IMR-90 (cell line): ENCODE results near the gene RXFP1. TPM values are rescaled to one million over a fixed set of nuclear protein-coding genes. Genes with fewer than 3 reads are reported as not detected.

Source experiments
- ATAC-seq: fragments of 200-7000 bp; cut with Tn5 transposase; 2 replicates; pipeline ENCODE4 v1.9.1; 2020; ENCODE audit warnings: low read depth, mild to moderate bottlenecking, moderate library complexity
- BruUV-seq: library from RNA; stranded (reverse); fragments of 400-500 nt; replicated peaks from 2 replicates; lab custom pipeline; 2021; lab: Mats Ljungman, UMichigan
- CTCF ChIA-PET: fragments of 300-600 bp; formaldehyde crosslinking; extraction: SDS; loops from one replicate; lab custom pipeline; 2021; ENCODE audit warnings: antibody characterized with exemption; lab: Yijun Ruan, JAX
- POLR2A ChIA-PET: fragments of 300-600 bp; sonication (Branson Sonifier 250); formaldehyde crosslinking; loops from one replicate; lab custom pipeline; 2022; ENCODE audit warnings: antibody characterized with exemption; ENCODE audit not compliant: unreplicated experiment; lab: Charles Lee
- DNase-seq: peaks from one replicate; pipeline ENCODE4 v3.0.0; 2013
- H2AFZ ChIP-seq: replicated peaks from 2 replicates; pipeline ENCODE3; 2013; ENCODE audit warnings: low read length, mild to moderate bottlenecking; ENCODE audit not compliant: poor library complexity
- H2AK5ac ChIP-seq: 2 replicates; pipeline ENCODE4 v1.6.1; 2013; ENCODE audit warnings: low read depth, low read length, inconsistent platforms
- H2AK9ac ChIP-seq: replicated peaks from 2 replicates; pipeline ENCODE3; 2013; ENCODE audit warnings: mild to moderate bottlenecking, low read depth, low read length, moderate library complexity; ENCODE audit not compliant: poor library complexity
- H2BK120ac ChIP-seq: 2 replicates; pipeline ENCODE4 v1.6.1; 2013; ENCODE audit warnings: low read depth, low read length, inconsistent platforms
- H2BK15ac ChIP-seq: 3 replicates; pipeline ENCODE4 v1.6.1; 2013; ENCODE audit warnings: low read depth, low read length, inconsistent platforms
- H2BK20ac ChIP-seq: 2 replicates; pipeline ENCODE4 v1.6.1; 2013; ENCODE audit warnings: low read depth, mild to moderate bottlenecking, inconsistent platforms, low read length, moderate library complexity
- H2BK5ac ChIP-seq: 2 replicates; pipeline ENCODE4 v1.6.1; 2013; ENCODE audit warnings: mild to moderate bottlenecking, low read depth, low read length, inconsistent platforms; ENCODE audit not compliant: poor library complexity, severe bottlenecking
- H3K14ac ChIP-seq: replicated peaks from 2 replicates; pipeline ENCODE4 v1.6.1; 2013; ENCODE audit warnings: low read depth, low read length, inconsistent platforms
- H3K18ac ChIP-seq: 2 replicates; pipeline ENCODE4 v1.6.1; 2013; ENCODE audit warnings: low read depth, low read length, control low read depth
- H3K23ac ChIP-seq: 2 replicates; pipeline ENCODE4 v1.6.1; 2013; ENCODE audit warnings: low read depth, low read length, inconsistent platforms
- H3K27ac ChIP-seq: 2 replicates; pipeline ENCODE4 v1.5.1; 2013; ENCODE audit warnings: mild to moderate bottlenecking, control low read depth, low read length; ENCODE audit not compliant: insufficient read depth
- H3K27me3 ChIP-seq: 2 replicates; pipeline ENCODE4 v1.6.1; 2013; ENCODE audit warnings: low read length; ENCODE audit not compliant: control insufficient read depth, insufficient read depth
- H3K36me3 ChIP-seq: 2 replicates; pipeline ENCODE4 v1.6.1; 2013; ENCODE audit warnings: low read length, mixed read lengths; ENCODE audit not compliant: control insufficient read depth, insufficient read depth
- H3K4ac ChIP-seq: 2 replicates; pipeline ENCODE4 v1.6.1; 2013; ENCODE audit warnings: low read depth, low read length, inconsistent platforms
- H3K4me1 ChIP-seq: 2 replicates; pipeline ENCODE4 v1.6.1; 2013; ENCODE audit warnings: low read length, mixed read lengths; ENCODE audit not compliant: control insufficient read depth, insufficient read depth
- H3K4me2 ChIP-seq: 2 replicates; pipeline ENCODE4 v1.6.1; 2013; ENCODE audit warnings: low read depth, mild to moderate bottlenecking, control low read depth, low read length, moderate library complexity
- H3K4me3 ChIP-seq: 2 replicates; pipeline ENCODE4 v1.5.1; 2013; ENCODE audit warnings: low read depth, mild to moderate bottlenecking, control low read depth, low read length, moderate library complexity; ENCODE audit not compliant: insufficient read depth
- H3K56ac ChIP-seq: 2 replicates; pipeline ENCODE4 v1.6.1; 2013; ENCODE audit warnings: low read length, inconsistent platforms; ENCODE audit not compliant: insufficient read depth; ENCODE audit errors: extremely low read depth
- H3K79me1 ChIP-seq, 2 experiments: 2 replicates each; pipeline ENCODE4 v1.6.1; 2013; ENCODE audit warnings: low read length in 2 of 2, inconsistent platforms in 1 of 2, low read depth in 1 of 2
- H3K9ac ChIP-seq: 2 replicates; pipeline ENCODE4 v1.6.1; 2013; ENCODE audit warnings: low read depth, low read length, control low read depth
- H3K9me1 ChIP-seq: 2 replicates; pipeline ENCODE4 v1.6.1; 2013; ENCODE audit warnings: low read length, inconsistent platforms; ENCODE audit not compliant: insufficient read depth
- H3K9me3 ChIP-seq: 2 replicates; pipeline ENCODE4 v1.6.1; 2013; ENCODE audit warnings: low read length; ENCODE audit not compliant: control insufficient read depth, insufficient read depth
- H4K20me1 ChIP-seq: 2 replicates; pipeline ENCODE4 v1.6.1; 2013; ENCODE audit warnings: low read length, inconsistent platforms; ENCODE audit not compliant: insufficient read depth
- H4K5ac ChIP-seq: 2 replicates; pipeline ENCODE4 v1.6.1; 2013; ENCODE audit warnings: mild to moderate bottlenecking, low read depth, low read length, control low read depth
- H4K8ac ChIP-seq, 2 experiments: 2 replicates each; pipeline ENCODE4 v1.6.1; 2013; ENCODE audit warnings: low read depth in 2 of 2, low read length in 2 of 2, control low read depth in 1 of 2, inconsistent platforms in 1 of 2
- H4K91ac ChIP-seq: 2 replicates; pipeline ENCODE4 v1.6.1; 2013; ENCODE audit warnings: low read depth, low read length, inconsistent platforms; ENCODE audit not compliant: insufficient read depth
- CHD1 ChIP-seq: IDR thresholded peaks from 2 replicates; pipeline ENCODE4 v1.6.1; 2012; ENCODE audit warnings: low read depth, low read length, improper control_type of control experiment
- MAFK ChIP-seq: IDR thresholded peaks from 2 replicates; pipeline ENCODE4 v1.6.1; 2012; ENCODE audit warnings: low read depth, low read length, improper control_type of control experiment
- RAD21 ChIP-seq: IDR thresholded peaks from 2 replicates; pipeline ENCODE4 v1.6.1; 2012; ENCODE audit warnings: low read length, improper control_type of control experiment
- RCOR1 ChIP-seq: IDR thresholded peaks from 2 replicates; pipeline ENCODE4 v1.6.1; 2012; ENCODE audit warnings: mild to moderate bottlenecking, low read length, improper control_type of control experiment; ENCODE audit not compliant: insufficient replicate concordance
- RFX5 ChIP-seq: IDR thresholded peaks from 2 replicates; pipeline ENCODE4 v1.8.0; 2012; ENCODE audit warnings: low read depth, mild to moderate bottlenecking, low read length, moderate library complexity
- SMC3 ChIP-seq: fragments of 150-350 bp; IDR thresholded peaks from 2 replicates; pipeline ENCODE4 v1.6.1; 2016; ENCODE audit warnings: low read depth, mild to moderate bottlenecking, antibody characterized with exemption, low read length, moderate library complexity
- USF2 ChIP-seq: fragments of 150-350 bp; IDR thresholded peaks from 2 replicates; pipeline ENCODE4 v1.6.1; 2017; ENCODE audit warnings: mild to moderate bottlenecking, antibody characterized with exemption, low read length, low read depth
- WGBS, 2 experiments: methylation state at CpG; one replicate each; pipeline versions ENCODE4 v1.1.5 to v1.1.7; 2013; ENCODE audit warnings: missing lambda C conversion rate in 2 of 2; ENCODE audit not compliant: insufficient read length in 1 of 2; ENCODE audit errors: extremely low coverage in 2 of 2; 5-methylcytosine and 5-hydroxymethylcytosine counted together
- dilution Hi-C: fragments of 300-500 bp; cut with HindIII; formaldehyde crosslinking; loops from one replicate; pipeline ENCODE4 v1.14.3; 2018; ENCODE audit warnings: low sequenced_read_pairs; ENCODE audit not compliant: unreplicated experiment
- in situ Hi-C: fragments of 300-500 bp; cut with MboI; formaldehyde crosslinking; loops from 3 replicates; pipeline ENCODE4 v1.14.3; 2019; ENCODE audit warnings: low sequenced_read_pairs, inconsistent platforms, mixed read lengths
- intact Hi-C: fragments of 100-400 bp; cut with micrococcal nuclease; formaldehyde crosslinking; loops from 2 replicates; pipeline ENCODE4 v1.10.0; 2022
- polyA plus RNA-seq, 3 experiments: library from polyadenylated mRNA; depleted of rRNA; stranded (reverse); fragments of >200 nt; gene quantifications; 2 replicates each; pipeline ENCODE4 v1.2.3, GENCODE V29; 2012; ENCODE audit warnings: low replicate concordance in 1 of 3
- total RNA-seq: library from RNA; depleted of rRNA; stranded (reverse); fragments of >200 nt; gene quantifications from 2 replicates; pipeline ENCODE4 v1.2.3, GENCODE V29; 2012

The RXFP1 gene
- total and polyA plus RNA-seq, 2 of the 4 experiments (the other 2 are of a cell fraction): not detected

- Histone ChIP-seq H3K27ac (no peak overlapping the region), H3K14ac (no peak overlapping the region), H2BK5ac (no peak overlapping the region), H2AK5ac (no peak overlapping the region), H2BK120ac (no peak overlapping the region), H3K9ac (no peak overlapping the region), H3K4me1 (no peaks in the 10 kb centered on the region), H2AFZ (no peak overlapping the region), H3K79me1 (peaks cover 0 to 10% of the 10 kb centered on the region in 2 experiments; a peak in 2 of 4 replicates), H3K56ac (no peak overlapping the region), H4K5ac (no peak overlapping the region), H2BK20ac (no peak overlapping the region), H3K27me3 (no peaks in the 10 kb centered on the region), H2BK15ac (no peak overlapping the region), H3K4me2 (no peak overlapping the region), H3K4ac (no peak overlapping the region), H4K20me1 (no peaks in the 10 kb centered on the region), H3K4me3 (no peak overlapping the region), H3K18ac (no peak overlapping the region), H3K9me1 (no peaks in the 10 kb centered on the region), H2AK9ac (no peak overlapping the region), H3K23ac (no peak overlapping the region), H4K8ac (no peak overlapping the region), H3K36me3 (no peaks in the 10 kb centered on the region), H4K91ac (no peak overlapping the region), H3K9me3 (no peaks in the 10 kb centered on the region)
- 100% methylated on average over 4 of the region's 18 CpGs; no CpG with 5 or more reads in 1 of the 2 experiments for WGBS, 2 experiments
- no TSS peak for BruUV-seq
- TF ChIP-seq SMC3 (no peak), USF2 (no peak), MAFK (no peak), CHD1 (no peak), RCOR1 (no peak), RAD21 (no peak), RFX5 (no peak)
- POLR2A ChIA-PET: no interaction called here
- CTCF ChIA-PET: no interaction called here
- intact Hi-C loops (no loop called here), dilution Hi-C loops (no loop called here), in situ Hi-C loops (no loop called here)
- DNase-seq (no peak), ATAC-seq (no peak)
These were observed 143.1 kb downstream of the RXFP1 start for GRCh38 chr4:158664806-158665205.
